ENCODE results near the gene ZRANB2.

DNA sequence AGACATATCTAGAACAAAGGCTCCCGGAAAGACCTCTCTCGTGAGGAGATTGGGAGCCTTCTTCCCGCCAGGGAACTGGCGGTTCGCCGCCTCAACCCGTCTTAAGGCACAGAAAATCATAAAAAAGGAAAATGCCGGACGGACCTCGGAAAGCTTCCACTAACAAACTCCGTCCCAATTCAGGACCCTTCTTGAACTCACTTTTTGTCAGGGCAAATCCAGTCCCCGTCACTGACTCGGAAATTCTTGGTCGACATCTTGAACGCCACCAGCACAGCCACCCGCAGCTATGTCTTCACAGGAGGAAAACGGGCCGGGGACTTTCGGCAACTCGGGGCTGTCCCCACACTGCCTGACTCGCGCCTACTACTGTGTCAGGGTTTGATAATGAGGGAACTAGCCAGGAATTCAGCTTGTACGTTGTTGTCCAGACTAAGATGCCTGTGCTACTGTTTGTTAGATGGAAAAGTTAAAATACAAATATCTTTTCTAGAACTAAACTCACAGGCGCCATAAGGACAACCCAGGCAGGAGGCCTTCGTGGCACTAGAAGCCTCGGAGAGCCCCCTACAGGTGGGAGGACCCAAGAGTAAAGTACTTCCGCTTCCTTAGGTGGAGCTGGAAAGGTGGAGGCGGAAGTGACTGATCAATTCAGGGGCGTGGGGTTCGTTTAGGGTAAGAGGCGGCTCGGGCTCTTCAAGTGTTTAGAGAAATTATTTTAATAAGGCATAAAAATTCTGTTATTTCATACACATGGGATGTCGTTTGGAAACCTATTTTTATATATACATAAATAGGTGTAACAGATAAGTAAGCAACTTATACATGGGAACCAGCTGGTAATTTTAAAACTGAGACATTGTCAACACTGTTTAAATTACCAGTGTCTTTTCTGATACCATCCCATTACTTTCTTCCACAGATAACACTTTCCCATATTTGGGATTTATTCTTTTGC is at the start of gene ZRANB2:
- TF ChIP-seq CTCF (IDR thresholded peaks at IDR 0.05) = peak; percentile 40 to 87 (median 72)
- peak in 1 of 2 donors; percentile 37 for TF ChIP-seq POLR2A (IDR thresholded peaks at IDR 0.05)
